ENCODE data around the gene APOO.

Gene APOO

DNA sequence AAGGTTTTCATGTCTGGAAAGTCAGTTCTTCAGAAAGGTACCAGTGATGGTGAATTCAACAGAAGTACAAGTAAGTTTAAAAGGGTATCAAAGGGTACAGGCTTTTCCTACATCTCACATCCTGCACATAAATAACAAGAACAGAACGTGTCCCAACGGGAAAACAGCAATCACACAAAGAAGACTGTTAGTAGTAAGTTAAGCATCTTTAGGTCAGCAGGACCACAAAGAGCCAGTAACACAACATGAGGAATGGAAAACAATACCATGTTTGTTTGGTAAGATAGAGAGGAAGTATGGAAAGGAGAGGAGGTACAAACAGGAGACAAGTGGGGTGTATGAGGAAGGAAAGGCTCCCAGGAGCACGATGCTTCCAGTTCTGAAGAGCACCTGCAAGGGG lies 81.5 kb downstream of the APOO start:
- TF ChIP-seq, protein P1, sequence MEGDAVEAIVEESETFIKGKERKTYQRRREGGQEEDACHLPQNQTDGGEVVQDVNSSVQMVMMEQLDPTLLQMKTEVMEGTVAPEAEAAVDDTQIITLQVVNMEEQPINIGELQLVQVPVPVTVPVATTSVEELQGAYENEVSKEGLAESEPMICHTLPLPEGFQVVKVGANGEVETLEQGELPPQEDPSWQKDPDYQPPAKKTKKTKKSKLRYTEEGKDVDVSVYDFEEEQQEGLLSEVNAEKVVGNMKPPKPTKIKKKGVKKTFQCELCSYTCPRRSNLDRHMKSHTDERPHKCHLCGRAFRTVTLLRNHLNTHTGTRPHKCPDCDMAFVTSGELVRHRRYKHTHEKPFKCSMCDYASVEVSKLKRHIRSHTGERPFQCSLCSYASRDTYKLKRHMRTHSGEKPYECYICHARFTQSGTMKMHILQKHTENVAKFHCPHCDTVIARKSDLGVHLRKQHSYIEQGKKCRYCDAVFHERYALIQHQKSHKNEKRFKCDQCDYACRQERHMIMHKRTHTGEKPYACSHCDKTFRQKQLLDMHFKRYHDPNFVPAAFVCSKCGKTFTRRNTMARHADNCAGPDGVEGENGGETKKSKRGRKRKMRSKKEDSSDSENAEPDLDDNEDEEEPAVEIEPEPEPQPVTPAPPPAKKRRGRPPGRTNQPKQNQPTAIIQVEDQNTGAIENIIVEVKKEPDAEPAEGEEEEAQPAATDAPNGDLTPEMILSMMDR (IDR thresholded peaks at IDR 0.05; ENCODE audit: extremely low read depth, missing control alignments): no peak
- no peak for DNase-seq (ENCODE audit: low spot score)

DNA sequence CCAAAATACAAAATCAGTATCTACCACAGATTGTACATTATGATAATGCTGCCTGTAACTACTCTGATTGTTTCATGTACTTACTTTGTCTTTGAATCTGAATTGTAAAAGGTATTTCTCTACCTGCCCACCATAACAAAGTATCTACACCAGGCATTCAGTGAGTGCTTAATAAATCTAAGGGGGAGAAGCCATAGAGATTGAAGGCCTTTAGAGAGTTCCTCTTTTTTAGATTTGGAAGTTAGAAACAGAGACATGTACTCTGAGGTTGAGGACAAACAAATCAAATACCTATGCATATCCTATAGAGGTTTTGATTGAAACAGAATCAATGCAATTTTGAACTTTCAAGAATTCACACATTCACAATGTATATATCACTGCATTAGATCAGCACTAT lies 82.1 kb downstream of the APOO start:
- TF ChIP-seq, protein P1 (IDR thresholded peaks at IDR 0.05; ENCODE audit: extremely low read depth, missing control alignments): no peak
- DNase-seq (ENCODE audit: low spot score): no peak

DNA sequence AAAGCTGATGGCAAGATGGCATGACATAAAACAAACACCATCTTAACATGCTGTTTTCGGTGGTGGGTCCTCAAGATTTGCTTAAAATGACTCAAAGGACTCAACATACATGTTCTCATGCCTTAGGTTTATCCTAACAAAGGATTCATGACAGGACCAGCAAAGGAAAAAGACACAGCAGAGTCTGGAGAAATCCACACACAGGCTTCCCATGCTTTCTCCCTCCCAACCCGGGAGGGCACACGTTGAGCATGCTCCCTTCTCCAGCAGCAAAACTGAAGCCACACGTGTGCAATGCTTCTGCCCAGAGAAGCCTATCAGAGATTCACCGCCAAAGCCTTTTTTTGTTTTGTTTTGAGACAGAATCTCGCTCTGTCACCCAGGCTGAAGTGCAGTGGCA lies 84.9 kb downstream of the APOO start:
- DNase-seq (ENCODE audit: low spot score): no peak
- TF ChIP-seq, protein P1 (IDR thresholded peaks at IDR 0.05; ENCODE audit: extremely low read depth, missing control alignments): no peak

DNA sequence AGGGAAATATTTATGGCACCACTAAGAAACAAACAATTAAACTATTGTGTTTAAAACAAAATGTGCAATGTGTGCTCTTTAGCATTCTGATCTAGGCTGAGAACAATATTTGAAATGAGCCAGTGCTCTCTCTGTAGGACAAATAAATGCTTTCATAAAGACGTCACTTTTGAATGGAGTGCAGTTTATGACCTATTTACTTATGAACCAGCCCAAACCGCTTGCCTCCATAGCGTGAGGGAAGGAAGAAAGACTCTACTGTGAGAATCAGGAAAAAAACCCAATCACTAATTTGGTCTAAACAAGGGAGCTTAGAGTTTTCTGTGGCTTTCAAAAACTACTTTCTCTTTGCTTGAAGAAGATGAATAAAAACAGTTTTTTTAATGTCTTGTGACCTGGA lies 85.3 kb downstream of the APOO start:
- TF ChIP-seq, protein P1 (IDR thresholded peaks at IDR 0.05; ENCODE audit: extremely low read depth, missing control alignments): no peak
- no peak for DNase-seq (ENCODE audit: low spot score)

DNA sequence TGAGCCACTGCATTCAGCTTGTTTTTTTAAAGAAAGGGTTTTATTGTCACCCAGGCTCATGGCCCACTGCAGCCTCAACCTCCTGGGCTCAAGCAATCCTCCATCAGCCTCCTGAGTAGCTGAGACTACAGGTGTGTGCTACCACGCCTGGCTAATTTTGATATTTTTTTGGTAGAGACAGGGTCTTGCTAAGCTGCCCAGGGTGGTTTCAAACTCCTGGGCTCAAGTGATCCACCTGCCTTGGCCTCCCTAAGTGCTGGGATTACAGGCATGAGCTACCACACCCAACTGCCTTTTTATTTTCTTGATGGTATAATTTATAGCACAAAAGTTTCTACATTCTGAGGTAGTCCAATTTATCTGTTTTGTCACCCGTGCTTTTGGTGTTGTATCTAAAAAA lies 85.9 kb downstream of the APOO start:
- no peak for DNase-seq (ENCODE audit: low spot score)
- TF ChIP-seq, protein P1 (IDR thresholded peaks at IDR 0.05; ENCODE audit: extremely low read depth, missing control alignments): no peak

DNA sequence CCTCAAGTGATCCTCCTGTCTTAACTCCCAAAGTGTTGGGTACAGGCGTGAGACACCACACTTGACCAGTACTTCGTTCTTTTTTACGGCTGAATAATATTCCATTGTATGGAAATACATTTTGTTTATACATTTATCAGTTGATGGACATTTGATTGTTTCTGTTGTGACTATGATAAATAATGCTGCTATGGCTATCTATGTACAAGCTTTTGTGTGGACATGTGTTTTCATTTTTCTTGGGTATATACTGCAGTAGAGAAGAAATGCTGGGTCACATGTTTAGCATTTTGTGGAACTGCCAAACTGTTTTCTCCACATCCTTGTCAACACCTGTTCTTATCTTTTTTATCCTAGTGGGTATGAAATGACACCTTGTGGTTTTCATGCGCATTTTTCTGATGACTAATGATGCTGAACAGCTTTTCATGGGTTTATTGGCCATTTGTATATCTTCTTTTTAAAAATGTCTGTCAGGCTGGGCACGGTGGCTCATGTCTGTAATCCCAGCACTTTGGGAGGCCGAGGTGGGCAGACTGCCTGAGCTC lies 87.4 kb downstream of the APOO start:
- DNase-seq (ENCODE audit: low spot score): no peak
- TF ChIP-seq, protein P1 (IDR thresholded peaks at IDR 0.05; ENCODE audit: extremely low read depth, missing control alignments): no peak

DNA sequence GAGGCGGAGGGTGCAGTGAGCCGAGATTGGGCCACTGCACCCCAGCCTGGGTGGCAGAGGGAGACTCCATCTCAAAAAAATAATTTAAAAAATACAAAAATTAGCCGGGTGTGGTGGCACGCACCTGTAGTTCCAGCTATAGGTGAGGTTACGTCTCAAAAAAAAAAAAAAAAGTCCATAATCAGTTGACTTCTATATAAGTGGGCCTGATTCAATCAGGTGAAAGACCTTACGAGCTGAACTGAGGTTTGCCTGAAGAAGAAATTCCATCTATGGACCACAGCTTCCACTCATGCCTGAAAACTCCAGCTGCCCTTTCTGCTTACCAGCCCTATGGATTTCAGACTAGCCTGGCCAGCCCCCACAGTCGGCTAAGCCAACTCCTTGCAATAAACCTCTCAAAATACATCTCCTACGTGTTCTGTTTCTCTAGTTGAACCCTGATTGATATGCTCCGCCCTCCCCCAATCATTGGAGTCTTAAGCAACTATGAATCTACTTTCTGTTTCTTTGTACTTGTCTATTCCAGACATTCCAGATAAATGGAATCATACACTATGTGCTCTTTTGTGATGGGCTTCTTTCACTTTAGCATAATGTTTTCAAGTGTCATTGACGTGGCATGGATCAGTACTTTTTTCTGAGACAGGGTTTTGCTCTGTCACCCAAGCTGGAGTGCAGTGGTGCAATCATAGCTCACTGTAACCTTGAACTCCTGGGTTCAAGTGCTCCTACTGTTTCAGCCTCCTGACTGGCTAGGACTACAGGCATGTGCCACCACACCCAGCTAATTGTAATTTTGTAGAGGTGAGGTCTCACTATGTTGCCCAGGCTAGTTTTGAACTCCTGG lies 88.1 kb downstream of the APOO start:
- no peak for DNase-seq (ENCODE audit: low spot score)
- TF ChIP-seq, protein P1 (IDR thresholded peaks at IDR 0.05; ENCODE audit: extremely low read depth, missing control alignments): no peak
